K562 (cell line): ENCODE results near the gene HIVEP3. TPM values are rescaled to one million over a fixed set of nuclear protein-coding genes. Genes with fewer than 3 reads are reported as not detected.
A peak's percentile ranks its signal among the peaks of the same experiment; 100 is the strongest.

Experiments used
- ATAC-seq: fragments of 200-7000 bp; cut with Tn5 transposase; 3 replicates; pipeline ENCODE4 v1.9.1; 2020; ENCODE audit warnings: moderate library complexity
- BruUV-seq: library from RNA; stranded (reverse); fragments of 400-500 nt; replicated peaks from 2 replicates; lab custom pipeline; 2021; lab: Mats Ljungman, UMichigan
- CTCF ChIA-PET: fragments of 300-600 bp; formaldehyde crosslinking; extraction: SDS; loops from one replicate; lab custom pipeline; 2021; ENCODE audit warnings: low intra/inter-chr PET ratio; lab: Yijun Ruan, JAX
- POLR2A ChIA-PET: fragments of 300-600, 350-650 bp; sonication (Branson Sonifier 250); formaldehyde crosslinking; extraction: SDS; loops from one replicate; lab custom pipeline; 2021; ENCODE audit warnings: antibody characterized with exemption, inconsistent platforms; lab: Yijun Ruan, JAX
- DNase-seq, 4 experiments: peaks; one replicate each; pipeline versions ENCODE4 v3.0.0 to v3.0.0-alpha.2; 2011 to 2018; ENCODE audit warnings: low spot score in 3 of 4, mixed read lengths in 3 of 4; ENCODE audit errors: extremely low read depth in 1 of 4
- FAIRE-seq: peaks from 2 replicates; lab custom pipeline; 2011; peaks lifted over from hg19 to GRCh38; lab: Jason Lieb, UNC
- H2AFZ ChIP-seq: 2 replicates; pipeline ENCODE4 v1.6.0; 2011; ENCODE audit warnings: low read depth, low read length, control low read depth, inconsistent platforms
- H3K27ac ChIP-seq: fragments of 200-600 bp; 3 replicates; pipeline ENCODE4 v1.8.0; 2011; ENCODE audit warnings: low read depth, mild to moderate bottlenecking, control low read depth, inconsistent platforms, low read length, moderate library complexity, mixed read lengths; ENCODE audit errors: extremely low read depth
- H3K27me3 ChIP-seq, 2 experiments: fragments of 300-600 bp in 1 of 2; 2 replicates in 1 of 2; 3 replicates in 1 of 2; pipeline versions ENCODE4 v1.6.0 to v1.8.0; 2011; ENCODE audit warnings: inconsistent platforms in 2 of 2, low read length in 2 of 2, mild to moderate bottlenecking in 1 of 2, mixed read lengths in 1 of 2, moderate library complexity in 1 of 2; ENCODE audit not compliant: control insufficient read depth in 2 of 2, insufficient read depth in 2 of 2
- H3K36me3 ChIP-seq: fragments of 300-600 bp; 3 replicates; pipeline ENCODE4 v1.8.0; 2011; ENCODE audit warnings: mild to moderate bottlenecking, low read length, inconsistent platforms; ENCODE audit not compliant: control insufficient read depth, insufficient read depth
- H3K4me1 ChIP-seq, 2 experiments: fragments of 200-600 bp in 1 of 2; replicated peaks in 1 of 2; 2 replicates in 1 of 2; 3 replicates in 1 of 2; pipeline versions ENCODE4 v1.5.1 to v1.8.0; 2011; ENCODE audit warnings: inconsistent platforms in 2 of 2, low read length in 2 of 2, mild to moderate bottlenecking in 1 of 2, mixed read lengths in 1 of 2, moderate library complexity in 1 of 2; ENCODE audit not compliant: control insufficient read depth in 2 of 2, insufficient read depth in 2 of 2
- H3K4me2 ChIP-seq: 2 replicates; pipeline ENCODE4 v1.6.1; 2011; ENCODE audit warnings: low read length, control low read depth, inconsistent platforms, mixed read lengths; ENCODE audit not compliant: insufficient read depth
- H3K4me3 ChIP-seq: fragments of 200-600 bp; sonication (generic), shearing (Covaris generic); 2 replicates; pipeline ENCODE4 v1.5.1; 2016; ENCODE audit warnings: control low read depth, inconsistent platforms
- H3K79me2 ChIP-seq: fragments of 200-600 bp; 3 replicates; pipeline ENCODE4 v1.8.0; 2011; ENCODE audit warnings: low read length, inconsistent platforms; ENCODE audit not compliant: control insufficient read depth, insufficient read depth
- H3K9ac ChIP-seq, 2 experiments: 2 replicates each; pipeline versions ENCODE4 v1.6.0 to v1.6.1; 2011; ENCODE audit warnings: low read depth in 2 of 2, low read length in 2 of 2, control low read depth in 1 of 2, inconsistent platforms in 1 of 2, mild to moderate bottlenecking in 1 of 2, mixed read lengths in 1 of 2; ENCODE audit not compliant: insufficient read depth in 1 of 2
- H3K9me1 ChIP-seq: one replicate; pipeline ENCODE4 v1.6.0; 2011; ENCODE audit warnings: inconsistent platforms, mild to moderate bottlenecking, low read length, moderate library complexity; ENCODE audit not compliant: control insufficient read depth, insufficient read depth
- H3K9me3 ChIP-seq: replicated peaks from 2 replicates; pipeline ENCODE4 v1.5.1; 2011; ENCODE audit warnings: low read depth, low read length, inconsistent platforms; ENCODE audit not compliant: control insufficient read depth, insufficient read depth
- H4K20me1 ChIP-seq: replicated peaks from 2 replicates; pipeline ENCODE4 v1.6.1; 2011; ENCODE audit warnings: low read length, inconsistent platforms, mixed read lengths; ENCODE audit not compliant: control insufficient read depth, insufficient read depth
- DPF2 ChIP-seq: fragments of 450-650 bp; IDR thresholded peaks from 2 replicates; pipeline ENCODE4 v1.6.1; 2016
- FOSL1 ChIP-seq: fragments of 200-800 bp; sonication (Bioruptor generic); conservative IDR thresholded peaks from 2 replicates; pipeline ENCODE4 v1.6.1; 2016; ENCODE audit warnings: missing genetic modification characterization, missing compliant biosample characterization
- FOXA3 ChIP-seq, 2 experiments: fragments of 450-650 bp in 1 of 2; sonication (generic) in 1 of 2; formaldehyde crosslinking; IDR thresholded peaks in 1 of 2; conservative IDR thresholded peaks in 1 of 2; 2 replicates each; pipeline versions ENCODE4 v1.4.0 to v1.8.0; 2020 to 2022; ENCODE audit warnings: mild to moderate bottlenecking in 2 of 2, missing genetic modification reagents in 1 of 2
- HMGN3 ChIP-seq: IDR thresholded peaks from 2 replicates; pipeline ENCODE4 v1.6.1; 2011; ENCODE audit warnings: borderline replicate concordance, low read depth, mild to moderate bottlenecking, mixed read lengths, low read length; ENCODE audit not compliant: insufficient read length; ENCODE audit errors: extremely low read depth
- ID3 ChIP-seq, 2 experiments: fragments of 250-450 bp in 1 of 2; fragments of 450-650 bp in 1 of 2; sonication (Bioruptor Pico) in 1 of 2; IDR thresholded peaks; 2 replicates each; pipeline versions ENCODE4 v1.6.1 to v1.8.0; 2016 to 2021; ENCODE audit warnings: mild to moderate bottlenecking in 2 of 2, moderate library complexity in 2 of 2, missing compliant biosample characterization in 1 of 2, missing genetic modification characterization in 1 of 2
- KAT2B ChIP-seq: IDR thresholded peaks from one replicate; pipeline ENCODE4 v1.6.1; 2012; ENCODE audit warnings: low read depth, mild to moderate bottlenecking, control low read depth, inconsistent platforms, low read length, moderate library complexity
- KLF10 ChIP-seq: fragments of 250-450 bp; sonication (Bioruptor Pico); IDR thresholded peaks from 2 replicates; pipeline ENCODE4 v1.6.1; 2021; ENCODE audit warnings: matching md5 sums
- L3MBTL2 ChIP-seq: fragments of 450-650 bp; IDR thresholded peaks from 2 replicates; pipeline ENCODE4 v1.6.1; 2016; ENCODE audit warnings: mild to moderate bottlenecking, moderate library complexity
- RFX5 ChIP-seq: IDR thresholded peaks from 2 replicates; pipeline ENCODE4 v1.6.1; 2011; ENCODE audit warnings: low read depth, mild to moderate bottlenecking, improper control_type of control experiment, low read length
- SRSF7 ChIP-seq: fragments of 200-400 bp; formaldehyde crosslinking; optimal IDR thresholded peaks from 2 replicates; pipeline ENCODE3; 2017; ENCODE audit warnings: mild to moderate bottlenecking, low read depth, low read length
- THAP12 ChIP-seq: fragments of 250-450 bp; sonication (Bioruptor Pico); IDR thresholded peaks from 2 replicates; pipeline ENCODE4 v1.9.0; 2021; ENCODE audit warnings: mild to moderate bottlenecking, inconsistent platforms
- THRA ChIP-seq: fragments of 450-650 bp; IDR thresholded peaks from 2 replicates; pipeline ENCODE4 v1.6.1; 2017; ENCODE audit warnings: mild to moderate bottlenecking, moderate library complexity
- ZBTB8A ChIP-seq: fragments of 450-650 bp; IDR thresholded peaks from 2 replicates; pipeline ENCODE4 v1.6.1; 2018; ENCODE audit warnings: mild to moderate bottlenecking, moderate library complexity; ENCODE audit not compliant: partially characterized antibody
- ZEB2 ChIP-seq: fragments of 450-650 bp; IDR thresholded peaks from 2 replicates; pipeline ENCODE4 v1.6.1; 2016
- ZFX ChIP-seq: sonication (generic); formaldehyde crosslinking; IDR thresholded peaks from 2 replicates; pipeline ENCODE4 v1.8.0; 2022; ENCODE audit warnings: mild to moderate bottlenecking, missing genetic modification reagents, moderate library complexity
- ZNF174 ChIP-seq: fragments of 250-450 bp; sonication (Bioruptor Pico); IDR thresholded peaks from 2 replicates; pipeline ENCODE4 v1.4.0; 2020; ENCODE audit warnings: mild to moderate bottlenecking
- ZNF316 ChIP-seq: fragments of 450-650 bp; IDR thresholded peaks from 2 replicates; pipeline ENCODE4 v1.6.1; 2016
- ZNF778 ChIP-seq: fragments of 450-650 bp; formaldehyde crosslinking; IDR thresholded peaks from 2 replicates; pipeline ENCODE4 v1.4.0; 2020; ENCODE audit warnings: mild to moderate bottlenecking, moderate library complexity
- WGBS: fragments of 100-300 bp; shearing (Covaris generic); methylation state at CpG from one replicate; pipeline ENCODE4 v1.1.6; 2016; ENCODE audit warnings: low coverage, mixed read lengths; ENCODE audit not compliant: insufficient coverage; ENCODE audit errors: missing lambda C conversion rate; 5-methylcytosine and 5-hydroxymethylcytosine counted together
- in situ Hi-C: fragments of 300-500 bp; cut with MboI; formaldehyde crosslinking; loops from 4 replicates; pipeline ENCODE4 v1.15.0; 2018; ENCODE audit warnings: inconsistent platforms, mixed read lengths
- intact Hi-C: fragments of 100-400 bp; cut with micrococcal nuclease; formaldehyde crosslinking; loops from 2 replicates; pipeline ENCODE4 v1.14.2; 2022
- polyA plus RNA-seq, 8 experiments: library from polyadenylated mRNA; depleted of rRNA in 4 of 8; stranded (reverse) in 5 of 8; unstranded in 3 of 8; fragments of >200 nt; fragmentation: Nextera tagmentation in 2 of 8; fragmentation: Illumina TruSeq in 1 of 8; extraction: Ambion mirVana in 2 of 8; extraction: Trizol in 1 of 8; gene quantifications; 2 replicates each; pipeline versions ENCODE4 v1.2.1 to v1.2.3, GENCODE V29; 2011 to 2014; ENCODE audit warnings: inconsistent platforms in 1 of 8, missing spikeins in 1 of 8
- total RNA-seq, 7 experiments: library from RNA; depleted of rRNA in 6 of 7; stranded (reverse); fragments of >200 nt in 6 of 7; fragmentation: Illumina TruSeq in 2 of 7; extraction: Trizol in 2 of 7; gene quantifications; 2 replicates each; pipeline versions ENCODE4 v1.2.1 to v1.2.3, GENCODE V29; 2011 to 2021; ENCODE audit warnings: low replicate concordance in 1 of 7

HIVEP3 gene
- total and polyA plus RNA-seq, 9 of the 15 experiments (the other 6 are each of a cell fraction or from before 2014, with no cell fraction given): 0.09 to 0.58 (median 0.34) TPM; not detected in 1

- Histone ChIP-seq H2AFZ (no peak overlapping the region), H3K4me2 (peak overlapping the region; percentile 26; the same call in 1 of the 2 replicates), H3K79me2 (no peaks in the 10 kb centered on the region), H3K4me3 (no peak overlapping the region), H4K20me1 (no peaks in the 10 kb centered on the region; the same call in 1 of the 2 replicates), H3K9me3 (no peaks in the 10 kb centered on the region), H3K4me1 (peaks cover 5 to 6% of the 10 kb centered on the region in 2 experiments; a peak in 3 of 5 replicates), H3K9me1 (no peaks in the 10 kb centered on the region), H3K36me3 (no peaks in the 10 kb centered on the region), H3K27ac (no peak overlapping the region), H3K9ac (0 out of 4 replicates have a peak overlapping the region, but pooled peaks of 1 of the 2 experiments have one; percentile 17), H3K27me3 (peaks cover 34 to 61% of the 10 kb centered on the region in 2 experiments)
- intact Hi-C loops (no loop called here), in situ Hi-C loops (no loop called here)
- POLR2A ChIA-PET: no interaction called here
- CTCF ChIA-PET: no interaction called here
- FAIRE-seq (peak; percentile 77), ATAC-seq (peak; percentile 33), DNase-seq (peak in 2 of 4 experiments; percentile 29 to 45)
- WGBS: 10% methylated on average over 15 of the region's 15 CpGs
- BruUV-seq: no TSS peak
- TF ChIP-seq KLF10 (no peak), ZNF174 (CRISPR knock-in tag) (no peak), THAP12 (CRISPR knock-in tag) (no peak), ID3 (CRISPR knock-in tag; IDR thresholded peaks at IDR 0.05) (no peak), ID3 (tag; IDR thresholded peaks at IDR 0.05) (0 out of 2 replicates have a peak, but pooled peaks have one; percentile 32), FOXA3 (CRISPR knock-in tag; conservative IDR thresholded peaks at IDR 0.05 in 1 of 2, IDR thresholded peaks at IDR 0.05 in 1 of 2) (peak in 1 of 2 experiments; percentile 25; a peak in 1 of 4 replicates), FOSL1 (tag) (peak; percentile 90), ZNF316 (no peak), SRSF7 (no peak), ZEB2 (peak; percentile 75), THRA (no peak), RFX5 (no peak), KAT2B (no peak), ZFX (0 out of 2 replicates have a peak, but pooled peaks have one; percentile 39), HMGN3 (no peak), L3MBTL2 (no peak), ZBTB8A (no peak), ZNF778 (CRISPR knock-in tag) (no peak), DPF2 (peak; percentile 28; the same call in 1 of the 2 replicates)
Observed at GRCh38 chr1:41504114-41505035, 414.3 kb downstream of the HIVEP3 start.
